NK-92 (cell line): ENCODE measurements around the gene DDX25.

Experiments used
- DNase-seq: peaks from one replicate; lab custom pipeline; 2025; ENCODE audit not compliant: unreplicated experiment; lab: John Stamatoyannopoulos, UW

DDX25 gene

GRCh38 chr11:125948278-125949051, 44.2 kb downstream of the DDX25 start:
- no peak for DNase-seq

GRCh38 chr11:125949271-125950177, 45.2 kb downstream of the DDX25 start:
- DNase-seq: no peak

DNA sequence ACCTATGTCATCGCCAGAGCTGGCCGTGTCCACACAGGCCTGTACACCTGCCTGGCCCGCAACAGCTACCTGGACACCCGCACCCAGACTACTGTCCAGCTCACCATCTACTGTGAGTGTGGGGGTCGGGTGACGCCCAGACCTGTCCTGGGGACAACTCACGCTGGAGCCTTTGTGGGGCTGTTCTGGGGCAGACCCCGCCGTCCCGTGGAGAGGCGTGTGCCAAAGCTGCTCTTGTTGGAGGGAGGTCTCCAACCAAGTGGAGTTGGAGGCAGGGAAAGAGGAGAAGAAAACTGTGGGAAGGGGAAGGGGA, 45.8 kb downstream of the DDX25 start:
- DNase-seq: no peak

GRCh38 chr11:125950696-125951651, 46.7 kb downstream of the DDX25 start:
- no peak for DNase-seq

DNA sequence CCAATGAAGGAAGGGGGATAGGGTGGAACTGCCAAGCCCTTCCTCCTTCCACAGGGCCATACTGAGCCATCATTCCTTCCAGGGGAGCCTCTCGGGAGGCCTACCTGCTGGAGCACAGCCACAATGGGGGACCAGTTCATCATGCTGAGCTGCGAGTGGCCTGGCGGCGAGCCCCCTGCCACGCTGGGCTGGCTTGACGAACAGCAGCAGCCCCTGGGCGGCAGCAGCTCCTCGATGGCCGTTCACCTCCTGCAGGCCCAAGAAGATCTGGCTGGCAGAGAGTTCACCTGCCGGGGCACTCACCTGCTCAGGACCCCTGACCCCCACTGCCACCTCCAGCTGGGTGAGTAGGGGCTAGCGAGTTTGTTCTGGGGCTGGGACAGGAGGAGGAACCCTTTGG, 47.4 kb downstream of the DDX25 start:
- no peak for DNase-seq

- no peak for DNase-seq
Measured at GRCh38 chr11:125952559-125952958, 48.3 kb downstream of the DDX25 start.

GRCh38 chr11:125952973-125953372, 48.7 kb downstream of the DDX25 start:
- no peak for DNase-seq

DNA sequence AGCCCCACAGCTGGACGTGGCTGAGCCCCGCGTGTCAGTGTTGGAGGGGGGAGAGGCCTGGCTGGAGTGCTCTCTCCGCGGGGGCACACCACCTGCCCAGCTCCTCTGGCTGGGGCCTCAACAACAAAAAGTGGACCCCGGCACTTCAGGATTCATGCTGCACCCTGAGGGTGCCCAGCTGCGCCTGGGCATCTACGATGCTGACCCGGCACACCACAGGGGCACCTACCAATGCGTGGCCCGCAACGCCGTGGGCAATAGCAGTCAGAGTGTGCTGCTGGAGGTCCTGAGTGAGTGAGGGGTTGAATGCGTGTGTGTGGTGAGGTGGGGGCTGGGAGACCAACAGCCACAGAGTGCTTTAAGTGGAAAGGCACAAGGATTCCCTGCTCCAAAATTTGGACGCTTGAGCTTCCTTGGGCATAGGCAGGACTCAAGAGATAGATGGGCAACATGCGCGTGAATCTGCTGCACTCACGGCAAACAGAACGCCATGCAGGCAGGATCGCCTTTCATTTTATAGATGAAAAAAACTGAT, 49.2 kb downstream of the DDX25 start:
- DNase-seq: no peak

- DNase-seq: no peak
Measured at GRCh38 chr11:125954123-125954944, 50.0 kb downstream of the DDX25 start.

DNA sequence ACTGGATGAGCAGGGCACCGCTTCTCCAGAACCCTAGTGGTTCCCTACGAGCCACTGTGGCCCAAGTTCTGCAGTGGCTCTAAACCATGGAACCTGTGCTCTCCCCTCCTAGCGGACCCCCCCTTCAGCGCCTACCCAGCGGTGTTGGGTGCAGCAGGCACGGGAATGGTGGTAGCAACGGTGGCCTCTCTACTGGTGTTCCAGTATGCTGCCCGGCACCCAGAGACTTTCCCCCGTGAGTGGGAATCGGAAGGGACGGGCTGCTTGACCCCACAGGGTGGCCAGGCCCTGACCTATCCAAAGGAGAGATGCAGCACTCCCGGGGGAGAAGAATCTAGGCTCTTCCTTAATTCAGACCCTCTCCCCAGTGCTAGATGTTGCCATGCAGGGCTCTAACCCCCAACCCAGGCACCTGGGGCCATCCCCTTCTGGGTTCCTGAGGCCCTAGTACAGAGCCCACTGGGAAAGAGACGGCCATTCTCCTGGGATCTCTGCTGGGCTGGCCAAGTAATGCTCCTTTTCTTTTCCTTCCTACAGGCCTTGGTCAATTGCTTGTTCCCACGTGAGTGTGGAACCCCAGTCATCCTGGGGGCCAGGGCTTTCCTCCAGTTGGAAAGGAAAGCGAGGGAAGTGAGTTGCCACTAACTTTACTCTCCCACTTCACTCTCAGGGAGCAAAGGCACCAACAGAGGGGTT, 50.8 kb downstream of the DDX25 start:
- DNase-seq: no peak

GRCh38 chr11:125955856-125956255, 51.5 kb downstream of the DDX25 start:
- no peak for DNase-seq

DNA sequence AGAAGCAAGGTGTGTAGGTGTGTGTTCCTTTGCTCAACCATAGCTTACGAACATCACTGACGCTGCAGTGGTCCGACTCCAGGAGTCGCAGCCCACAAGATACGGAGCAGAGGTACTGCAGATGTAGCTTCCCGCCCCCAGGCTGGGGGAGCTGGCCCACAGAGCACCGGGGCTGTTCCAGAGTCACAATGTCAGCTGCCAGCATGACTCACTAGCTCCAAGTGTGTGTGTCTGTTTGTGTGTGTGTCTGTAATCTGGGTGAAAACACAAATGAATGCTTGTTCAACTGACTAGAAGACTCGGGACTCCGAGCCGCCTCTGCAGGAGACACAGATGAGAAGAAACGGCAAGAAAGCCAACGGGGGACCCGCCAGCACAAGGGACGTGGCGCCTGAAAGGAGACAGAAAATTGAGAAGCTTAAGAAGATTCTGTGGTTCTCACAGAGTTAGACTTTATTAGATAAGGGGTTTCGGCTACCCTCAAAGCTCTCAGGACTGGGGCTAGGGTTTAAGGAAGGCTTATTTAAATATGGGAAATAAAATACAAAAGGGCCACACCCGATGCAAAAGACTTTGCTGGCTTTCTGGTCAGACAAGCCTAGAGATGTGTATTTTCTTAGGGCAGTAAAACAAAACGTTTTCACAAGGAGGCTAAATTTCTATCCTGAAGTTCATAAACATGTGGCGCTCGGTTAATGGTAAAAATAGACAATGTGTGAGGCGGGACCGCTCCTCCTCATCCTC, 52.3 kb downstream of the DDX25 start:
- no peak for DNase-seq

GRCh38 chr11:125957618-125958332, 53.5 kb downstream of the DDX25 start:
- DNase-seq: no peak

GRCh38 chr11:125958872-125959400, 54.6 kb downstream of the DDX25 start:
- DNase-seq: no peak

DNA sequence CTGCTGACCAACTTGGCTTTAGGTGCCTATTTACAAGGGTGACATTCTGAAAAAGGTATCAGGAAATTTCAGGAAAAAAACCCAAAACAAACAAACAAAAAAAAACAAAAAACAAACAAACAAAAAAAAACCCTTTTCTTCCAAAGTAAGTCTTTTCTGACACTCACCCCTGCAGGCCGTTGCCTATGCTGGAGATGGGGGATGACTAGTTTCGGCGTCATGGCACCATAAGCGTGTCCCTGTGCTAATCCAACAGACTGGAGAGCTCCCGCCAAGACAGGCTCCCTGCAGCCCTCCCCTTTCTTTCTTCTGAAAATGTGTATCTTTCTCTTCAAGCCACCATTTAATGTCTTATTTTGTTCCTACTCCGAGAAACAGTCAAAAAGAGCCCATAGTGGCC, 55.2 kb downstream of the DDX25 start:
- DNase-seq: no peak

GRCh38 chr11:125959931-125960330, 55.6 kb downstream of the DDX25 start:
- no peak for DNase-seq

GRCh38 chr11:125960771-125961170, 56.5 kb downstream of the DDX25 start:
- no peak for DNase-seq

DNA sequence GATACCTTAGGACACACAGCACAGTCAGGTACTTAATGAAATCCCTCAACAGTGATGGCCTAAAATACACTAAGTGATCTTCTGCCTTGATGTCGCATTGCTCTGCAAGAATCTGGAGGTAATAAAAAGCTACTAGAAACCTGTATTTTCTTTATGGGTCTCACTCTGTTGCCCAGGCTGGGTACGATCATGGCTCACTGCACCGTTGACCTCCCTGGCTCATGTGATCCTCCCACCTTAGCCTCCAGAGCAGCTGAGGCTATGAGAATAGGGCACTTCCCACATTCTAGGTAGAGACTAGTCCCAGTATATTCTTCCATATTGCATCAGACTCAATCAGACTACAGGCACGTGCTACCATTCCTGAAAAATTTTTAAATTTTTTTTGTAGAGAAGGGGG, 63.2 kb downstream of the DDX25 start:
- no peak for DNase-seq
